Psoas muscle (tissue), 8 donors: ENCODE data around the gene SRRM2. TPM values are rescaled to one million over a fixed set of nuclear protein-coding genes. Genes with fewer than 3 reads are reported as not detected.

Experiments used
- ATAC-seq, 4 donors: fragments of 200-7000 bp; cut with Tn5 transposase; one replicate each; pipeline ENCODE4 v1.9.1; 2020; ENCODE audit warnings: moderate library complexity in 3 of 4, mild to moderate bottlenecking in 2 of 4
- DNase-seq, 2 donors: peaks; one replicate each; pipeline ENCODE4 v3.0.0-alpha.2; 2020
- H3K27ac ChIP-seq: fragments of 200-600 bp; one replicate; pipeline ENCODE4 v1.8.0; 2022
- H3K27me3 ChIP-seq, 3 donors: fragments of 200-600 bp in 1 of 3; one replicate each; pipeline versions ENCODE4 v1.6.1 to v1.8.0; 2013 to 2022; ENCODE audit warnings: low read length in 2 of 3, mild to moderate bottlenecking in 2 of 3, moderate library complexity in 1 of 3; ENCODE audit not compliant: insufficient read depth in 3 of 3
- H3K36me3 ChIP-seq, 2 donors: fragments of 200-600 bp in 1 of 2; one replicate each; pipeline versions ENCODE4 v1.6.1 to v1.8.0; 2013 to 2022; ENCODE audit warnings: low read depth in 1 of 2, mild to moderate bottlenecking in 1 of 2, moderate library complexity in 1 of 2; ENCODE audit not compliant: insufficient read depth in 1 of 2
- H3K4me1 ChIP-seq: fragments of 200-600 bp; one replicate; pipeline ENCODE4 v1.8.0; 2022
- H3K4me3 ChIP-seq: fragments of 200-600 bp; one replicate; pipeline ENCODE4 v1.8.0; 2022; ENCODE audit warnings: mild to moderate bottlenecking
- H3K9me3 ChIP-seq: fragments of 200-600 bp; one replicate; pipeline ENCODE4 v1.8.0; 2022
- CTCF ChIP-seq: fragments of 200-600 bp; IDR thresholded peaks from one replicate; pipeline ENCODE4 v1.8.0; 2022; ENCODE audit warnings: antibody characterized with exemption
- WGBS, 3 donors: extraction: QIAGEN DNeasy Blood & Tissue Kit; methylation state at CpG; one replicate each; pipeline versions ENCODE4 v1.1.6 to v1.1.7; 2013; 5-methylcytosine and 5-hydroxymethylcytosine counted together
- intact Hi-C, 2 donors: fragments of 100-400 bp; cut with DNase I; formaldehyde crosslinking; loops; one replicate each; pipeline versions ENCODE4 v1.11.0 to v1.14.2; 2022
- polyA plus RNA-seq, 3 donors: library from polyadenylated mRNA; stranded (reverse); fragments of 200-250 nt; gene quantifications; one replicate each; pipeline ENCODE4 v1.2.3, GENCODE V29; 2013
- total RNA-seq, 4 donors: library from RNA; stranded (reverse); fragmentation: NEBNext Ultra II Directional in 2 of 4; extraction: Animal tissue kit (Norgen Biotek cat#: 25700) in 2 of 4; gene quantifications; one replicate each; pipeline versions ENCODE4 v1.2.1 to v1.2.4, GENCODE V29; 2021 to 2023
- donor health status: healthy with polysubstance abuse.
- donor health status: DM: no; HTN: no; CAD: no; lungs with moderate emphysema.
- donor health status: Bipolar disorder and iron deficiency.
- donor health status: healthy.
- donor health status: DM: yes; HTN: yes; CAD: no.
- donor health status: DM: no; HTN: no; CAD: no.
- donor health status: DM: no; HTN: no; CAD: no.
- donor health status: DM: yes; HTN: yes; CAD: no.

SRRM2 gene
- total and polyA plus RNA-seq, 7 donors, result 183 to 413 (median 277) TPM

- ATAC-seq (no peak), DNase-seq (no peak)
- no peak overlapping the region for H3K27ac ChIP-seq
- WGBS, 3 donors, result 84 to 90% (median 85%) methylated on average over 15 of the region's 15 CpGs
- H3K27me3 ChIP-seq, result peaks cover 0 to 33% (median 17%) of the 10 kb centered on the region in 3 donors
- TF ChIP-seq CTCF, result no peak
- no peak overlapping the region for H3K4me3 ChIP-seq
- no peaks in the 10 kb centered on the region for H3K36me3 ChIP-seq
- H3K9me3 ChIP-seq, result no peaks in the 10 kb centered on the region
- H3K4me1 ChIP-seq, result peaks cover 4% of the 10 kb centered on the region
- intact Hi-C loops, result no loop called here
These were observed 31.3 kb downstream of the SRRM2 start for GRCh38 chr16:2783581-2784357.

GRCh38 chr16:2784358-2785100 lies 32.1 kb downstream of the SRRM2 start:
- no peak for TF ChIP-seq CTCF
- Histone ChIP-seq H3K27me3 (peaks cover 0 to 39% (median 17%) of the 10 kb centered on the region in 3 donors), H3K4me3 (peak overlapping the region; percentile 59), H3K36me3 (no peaks in the 10 kb centered on the region), H3K27ac (no peak overlapping the region), H3K9me3 (no peaks in the 10 kb centered on the region), H3K4me1 (no peaks in the 10 kb centered on the region)
- no peak for DNase-seq
- peak in 2 of 4 donors; percentile 12 to 13 for ATAC-seq
- intact Hi-C loops, result loop anchor here in 1 of 2 donors (5.0 kb wide), 1 partner anchor 78 kb away; no protein-coding TSS in a partner anchor
- WGBS, 3 donors, result 44 to 53% (median 52%) methylated on average over 15 of the region's 15 CpGs

- Histone ChIP-seq H3K36me3 (no peaks in the 10 kb centered on the region), H3K27me3 (peaks cover 0 to 41% (median 18%) of the 10 kb centered on the region in 3 donors), H3K27ac (no peak overlapping the region), H3K4me3 (peak overlapping the region; percentile 59), H3K9me3 (no peaks in the 10 kb centered on the region), H3K4me1 (no peaks in the 10 kb centered on the region)
- ATAC-seq, result peak; percentile 40 to 44 (median 40)
- intact Hi-C loops, result loop anchor here in 1 of 2 donors (5.0 kb wide), 1 partner anchor 77 kb away; no protein-coding TSS in a partner anchor
- no peak for TF ChIP-seq CTCF
- 12 to 15% (median 12%) methylated on average over 59 to 79 of the region's 79 CpGs for WGBS, 3 donors
- no peak for DNase-seq
These were observed 32.9 kb downstream of the SRRM2 start for GRCh38 chr16:2785101-2785991.

GRCh38 chr16:2786061-2786825 lies 33.8 kb downstream of the SRRM2 start:
- TF ChIP-seq CTCF, result no peak
- no peaks in the 10 kb centered on the region for H3K9me3 ChIP-seq
- intact Hi-C loops, result loop anchor here in 1 of 2 donors (5.0 kb wide), 1 partner anchor 76 kb away; no protein-coding TSS in a partner anchor
- H3K4me1 ChIP-seq, result no peaks in the 10 kb centered on the region
- no peak overlapping the region for H3K4me3 ChIP-seq
- no peak overlapping the region for H3K27ac ChIP-seq
- WGBS, 3 donors, result 49 to 52% (median 49%) methylated on average over 14 to 15 of the region's 15 CpGs
- H3K27me3 ChIP-seq, result peaks cover 0 to 50% (median 22%) of the 10 kb centered on the region in 3 donors
- no peak for DNase-seq
- no peak for ATAC-seq
- H3K36me3 ChIP-seq, result no peaks in the 10 kb centered on the region
